B cell (primary cell): ENCODE measurements around the gene PTH1R.

ENCODE experiments used
- EZH2 ChIP-seq: IDR thresholded peaks from 2 replicates; pipeline ENCODE4 v1.6.1; 2012; ENCODE audit warnings: borderline replicate concordance, low read depth, mild to moderate bottlenecking, moderate library complexity, low read length; ENCODE audit not compliant: insufficient read depth, poor library complexity, severe bottlenecking
- TF ChIP-seq, protein P1 (sequence below): fragments of 200-600 bp; IDR thresholded peaks from one replicate; pipeline ENCODE4 v1.8.0; 2022; ENCODE audit warnings: antibody characterized with exemption, mild to moderate bottlenecking

DNA sequence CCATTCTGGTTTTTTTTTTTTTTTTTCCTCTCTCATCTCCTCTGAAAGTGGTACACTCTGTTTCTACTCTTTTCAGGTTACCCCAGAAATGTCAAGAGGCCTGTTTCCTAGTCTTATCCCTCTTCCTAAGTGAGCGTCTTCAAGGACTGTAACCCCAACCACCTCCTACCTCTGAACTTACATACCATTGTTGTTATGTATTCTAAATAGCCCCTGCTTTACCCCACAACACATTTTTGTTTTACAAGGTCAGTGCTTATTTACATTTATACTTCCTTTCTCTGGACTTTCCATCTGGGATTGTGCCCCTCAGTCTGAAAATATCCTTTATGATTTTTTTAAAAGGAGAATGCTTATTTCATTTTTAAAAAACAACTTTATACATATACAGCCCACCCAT, 38.8 kb downstream of the PTH1R start:
- TF ChIP-seq, protein P1, sequence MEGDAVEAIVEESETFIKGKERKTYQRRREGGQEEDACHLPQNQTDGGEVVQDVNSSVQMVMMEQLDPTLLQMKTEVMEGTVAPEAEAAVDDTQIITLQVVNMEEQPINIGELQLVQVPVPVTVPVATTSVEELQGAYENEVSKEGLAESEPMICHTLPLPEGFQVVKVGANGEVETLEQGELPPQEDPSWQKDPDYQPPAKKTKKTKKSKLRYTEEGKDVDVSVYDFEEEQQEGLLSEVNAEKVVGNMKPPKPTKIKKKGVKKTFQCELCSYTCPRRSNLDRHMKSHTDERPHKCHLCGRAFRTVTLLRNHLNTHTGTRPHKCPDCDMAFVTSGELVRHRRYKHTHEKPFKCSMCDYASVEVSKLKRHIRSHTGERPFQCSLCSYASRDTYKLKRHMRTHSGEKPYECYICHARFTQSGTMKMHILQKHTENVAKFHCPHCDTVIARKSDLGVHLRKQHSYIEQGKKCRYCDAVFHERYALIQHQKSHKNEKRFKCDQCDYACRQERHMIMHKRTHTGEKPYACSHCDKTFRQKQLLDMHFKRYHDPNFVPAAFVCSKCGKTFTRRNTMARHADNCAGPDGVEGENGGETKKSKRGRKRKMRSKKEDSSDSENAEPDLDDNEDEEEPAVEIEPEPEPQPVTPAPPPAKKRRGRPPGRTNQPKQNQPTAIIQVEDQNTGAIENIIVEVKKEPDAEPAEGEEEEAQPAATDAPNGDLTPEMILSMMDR: no peak
- TF ChIP-seq EZH2: no peak
